ENCODE measurements around the gene KLF15. TPM values are rescaled to one million over a fixed set of nuclear protein-coding genes. Genes with fewer than 3 reads are reported as not detected.

KLF15 gene
- total RNA-seq, 1 donor from 2014 or later: 0.74 TPM

- Mint-ChIP-seq H3K27ac (ENCODE audit: unreplicated experiment) (no peak overlapping the region), H3K36me3 (ENCODE audit: unreplicated experiment) (peaks cover 32% of the 10 kb centered on the region), H3K9me3 (ENCODE audit: unreplicated experiment) (peaks cover 3% of the 10 kb centered on the region), H3K27me3 (ENCODE audit: unreplicated experiment) (no peaks in the 10 kb centered on the region), H3K4me3 (ENCODE audit: unreplicated experiment) (no peak overlapping the region), H3K4me1 (ENCODE audit: low read depth, unreplicated experiment) (no peaks in the 10 kb centered on the region)
- TF ChIP-seq CTCF (IDR thresholded peaks at IDR 0.05; ENCODE audit: partially characterized antibody, unreplicated experiment): no peak
- no peak for DNase-seq
Observed at GRCh38 chr3:126306888-126307482, 50.2 kb downstream of the KLF15 start.

DNA sequence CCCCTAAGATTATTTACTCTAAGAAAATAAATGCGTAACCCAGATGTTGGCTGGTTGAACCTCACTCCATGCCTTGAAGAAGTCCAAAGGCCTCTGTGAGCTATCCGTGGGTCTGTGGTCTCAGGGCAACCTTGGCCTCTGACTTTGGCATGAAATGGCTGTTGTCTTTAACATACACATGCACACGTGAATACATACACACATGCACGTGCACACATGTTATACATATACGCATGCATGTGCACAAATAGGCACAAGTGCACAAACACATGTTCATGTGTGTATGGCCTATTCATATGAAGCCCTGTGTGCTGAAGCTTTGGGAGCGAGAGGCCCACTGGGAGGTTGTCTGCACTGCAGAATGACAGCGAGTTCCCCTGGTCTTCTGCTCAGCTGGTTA lies 50.8 kb downstream of the KLF15 start:
- no peaks in the 10 kb centered on the region for H3K4me1 Mint-ChIP-seq (ENCODE audit: low read depth, unreplicated experiment)
- peaks cover 3% of the 10 kb centered on the region for H3K9me3 Mint-ChIP-seq (ENCODE audit: unreplicated experiment)

GRCh38 chr3:126305427-126305826 lies 51.8 kb downstream of the KLF15 start:
- Mint-ChIP-seq H3K27me3 (ENCODE audit: unreplicated experiment) (peaks cover 1% of the 10 kb centered on the region), H3K4me1 (ENCODE audit: low read depth, unreplicated experiment) (no peaks in the 10 kb centered on the region), H3K9me3 (ENCODE audit: unreplicated experiment) (peaks cover 2% of the 10 kb centered on the region), H3K27ac (ENCODE audit: unreplicated experiment) (no peak overlapping the region), H3K36me3 (ENCODE audit: unreplicated experiment) (peaks cover 33% of the 10 kb centered on the region), H3K4me3 (ENCODE audit: unreplicated experiment) (no peak overlapping the region)
- no peak for TF ChIP-seq CTCF (IDR thresholded peaks at IDR 0.05; ENCODE audit: partially characterized antibody, unreplicated experiment)
- DNase-seq: no peak

More for the DNA sequence above, 50.8 kb downstream of the KLF15 start:
- peaks cover 32% of the 10 kb centered on the region for H3K36me3 Mint-ChIP-seq (ENCODE audit: unreplicated experiment)
- TF ChIP-seq CTCF (IDR thresholded peaks at IDR 0.05; ENCODE audit: partially characterized antibody, unreplicated experiment): no peak
- no peak overlapping the region for H3K4me3 Mint-ChIP-seq (ENCODE audit: unreplicated experiment)
- no peaks in the 10 kb centered on the region for H3K27me3 Mint-ChIP-seq (ENCODE audit: unreplicated experiment)
- no peak overlapping the region for H3K27ac Mint-ChIP-seq (ENCODE audit: unreplicated experiment)
- DNase-seq: no peak

DNA sequence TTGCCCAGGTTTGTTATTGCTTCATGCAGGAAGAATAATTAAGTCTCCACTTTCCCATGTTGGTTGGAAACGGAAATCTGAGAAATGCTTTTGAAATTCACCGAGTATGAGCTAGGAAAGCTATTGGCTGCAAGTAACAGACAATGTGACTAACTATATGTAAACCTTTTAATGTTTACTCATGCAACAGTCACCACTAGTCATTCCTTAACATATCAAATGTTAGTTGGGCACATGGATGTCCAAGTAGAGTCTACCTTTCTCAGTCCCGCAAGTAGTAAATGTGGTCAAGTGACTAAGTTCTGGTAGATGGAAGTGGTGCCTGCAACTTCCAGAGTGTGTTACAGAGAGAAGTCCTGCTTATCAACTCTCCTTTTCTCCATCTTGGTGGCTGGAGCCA lies 52.5 kb downstream of the KLF15 start:
- no peak for DNase-seq
- Mint-ChIP-seq H3K9me3 (ENCODE audit: unreplicated experiment) (peaks cover 2% of the 10 kb centered on the region), H3K27ac (ENCODE audit: unreplicated experiment) (no peak overlapping the region), H3K4me1 (ENCODE audit: low read depth, unreplicated experiment) (no peaks in the 10 kb centered on the region), H3K4me3 (ENCODE audit: unreplicated experiment) (no peak overlapping the region), H3K36me3 (ENCODE audit: unreplicated experiment) (peaks cover 30% of the 10 kb centered on the region), H3K27me3 (ENCODE audit: unreplicated experiment) (peaks cover 1% of the 10 kb centered on the region)
- no peak for TF ChIP-seq CTCF (IDR thresholded peaks at IDR 0.05; ENCODE audit: partially characterized antibody, unreplicated experiment)

DNA sequence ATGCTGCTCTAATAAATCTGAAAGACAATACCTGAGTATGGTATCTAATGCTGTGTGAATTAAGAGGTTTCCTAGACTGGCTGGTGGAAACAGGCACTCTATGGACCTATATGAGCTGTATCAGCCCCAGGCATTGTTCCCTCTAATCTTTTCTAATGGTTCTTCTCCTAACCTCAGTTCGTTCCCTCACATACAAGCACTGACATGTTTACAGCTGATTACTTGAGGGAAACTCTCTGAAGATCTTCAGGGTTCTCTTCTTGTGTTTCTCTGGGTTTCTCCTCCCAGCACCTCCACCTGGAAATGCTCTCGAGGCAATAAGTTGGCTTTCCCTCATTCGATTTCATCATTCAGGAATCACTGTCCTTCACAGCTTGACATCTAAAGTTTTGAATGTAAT lies 52.9 kb downstream of the KLF15 start:
- TF ChIP-seq CTCF (IDR thresholded peaks at IDR 0.05; ENCODE audit: partially characterized antibody, unreplicated experiment): no peak
- H3K36me3 Mint-ChIP-seq (ENCODE audit: unreplicated experiment): peaks cover 30% of the 10 kb centered on the region
- peaks cover 2% of the 10 kb centered on the region for H3K9me3 Mint-ChIP-seq (ENCODE audit: unreplicated experiment)
- no peak overlapping the region for H3K4me3 Mint-ChIP-seq (ENCODE audit: unreplicated experiment)
- peaks cover 1% of the 10 kb centered on the region for H3K27me3 Mint-ChIP-seq (ENCODE audit: unreplicated experiment)
- no peaks in the 10 kb centered on the region for H3K4me1 Mint-ChIP-seq (ENCODE audit: low read depth, unreplicated experiment)
- DNase-seq: no peak
- H3K27ac Mint-ChIP-seq (ENCODE audit: unreplicated experiment): no peak overlapping the region
